ENCODE measurements around the gene ZFYVE26. TPM values are rescaled to one million over a fixed set of nuclear protein-coding genes. Genes with fewer than 3 reads are reported as not detected.

The ZFYVE26 gene
- total RNA-seq, 2 experiments from 2014 or later, result 18.6 to 18.9 TPM

- ChIA-PET CTCF (no interaction called here), POLR2A (interaction anchor here (0.6 kb wide), 1 partner anchor 24 kb away, joined by 3 read pairs; no protein-coding TSS in a partner anchor)
These were observed 53.1 kb downstream of the ZFYVE26 start for GRCh38 chr14:67763158-67763822.

GRCh38 chr14:67762051-67762450, 54.3 kb downstream of the ZFYVE26 start:
- ChIA-PET POLR2A (no interaction called here), CTCF (no interaction called here)

GRCh38 chr14:67759916-67760315, 56.5 kb downstream of the ZFYVE26 start:
- POLR2A ChIA-PET, result no interaction called here
- CTCF ChIA-PET, result no interaction called here

GRCh38 chr14:67757175-67757574, 59.2 kb downstream of the ZFYVE26 start:
- CTCF ChIA-PET, result interaction anchor here (0.6 kb wide), 1 partner anchor 88 kb away, joined by 3 read pairs; no protein-coding TSS in a partner anchor
- POLR2A ChIA-PET, result no interaction called here

- ChIA-PET CTCF (no interaction called here), POLR2A (no interaction called here)
These were observed 59.9 kb downstream of the ZFYVE26 start for GRCh38 chr14:67756496-67756895.

- ChIA-PET CTCF (no interaction called here), POLR2A (no interaction called here)
These were observed 66.9 kb downstream of the ZFYVE26 start for GRCh38 chr14:67749341-67750084.

GRCh38 chr14:67748312-67748711, 68.1 kb downstream of the ZFYVE26 start:
- ChIA-PET CTCF (no interaction called here), POLR2A (no interaction called here)

GRCh38 chr14:67746927-67747326, 69.5 kb downstream of the ZFYVE26 start:
- CTCF ChIA-PET, result no interaction called here
- POLR2A ChIA-PET, result no interaction called here

GRCh38 chr14:67744046-67744445, 72.3 kb downstream of the ZFYVE26 start:
- CTCF ChIA-PET, result no interaction called here
- POLR2A ChIA-PET, result no interaction called here

- ChIA-PET POLR2A (interaction anchor here (0.6 kb wide), 1 partner anchor 24 kb away, joined by 3 read pairs; no protein-coding TSS in a partner anchor), CTCF (no interaction called here)
These were observed 77.5 kb downstream of the ZFYVE26 start for GRCh38 chr14:67738740-67739504.

GRCh38 chr14:67736771-67737170, 79.6 kb downstream of the ZFYVE26 start:
- CTCF ChIA-PET, result no interaction called here
- POLR2A ChIA-PET, result no interaction called here

GRCh38 chr14:67735336-67736147, 80.8 kb downstream of the ZFYVE26 start:
- POLR2A ChIA-PET, result no interaction called here
- CTCF ChIA-PET, result no interaction called here

- POLR2A ChIA-PET, result no interaction called here
These were observed 81.7 kb downstream of the ZFYVE26 start for GRCh38 chr14:67734675-67735074.

GRCh38 chr14:67733616-67734015, 82.8 kb downstream of the ZFYVE26 start:
- ChIA-PET CTCF (no interaction called here), POLR2A (no interaction called here)

More at GRCh38 chr14:67734675-67735074, 81.7 kb downstream of the ZFYVE26 start:
- CTCF ChIA-PET, result no interaction called here

GRCh38 chr14:67729072-67729885, 87.1 kb downstream of the ZFYVE26 start:
- CTCF ChIA-PET, result no interaction called here
- POLR2A ChIA-PET, result no interaction called here

- ChIA-PET CTCF (no interaction called here), POLR2A (no interaction called here)
These were observed 88.1 kb downstream of the ZFYVE26 start for GRCh38 chr14:67728258-67728657.

- CTCF ChIA-PET, result no interaction called here
These were observed 89.0 kb downstream of the ZFYVE26 start for GRCh38 chr14:67727361-67727760.

GRCh38 chr14:67725171-67725570, 91.2 kb downstream of the ZFYVE26 start:
- POLR2A ChIA-PET, result no interaction called here
- CTCF ChIA-PET, result no interaction called here

More at GRCh38 chr14:67727361-67727760, 89.0 kb downstream of the ZFYVE26 start:
- POLR2A ChIA-PET, result interaction anchor here (0.6 kb wide), 1 partner anchor 149 kb away, joined by 4 read pairs; no protein-coding TSS in a partner anchor

GRCh38 chr14:67722293-67722692, 94.1 kb downstream of the ZFYVE26 start:
- ChIA-PET CTCF (interaction anchor here (0.9 kb wide), 1 partner anchor 122 kb away, joined by 3 read pairs; the partner anchor contains the start of gene PIGH), POLR2A (no interaction called here)
